Glomerular visceral epithelial cell (primary cell): ENCODE results near the gene ZFP36.

Experiments used
- DNase-seq: peaks from one replicate; pipeline ENCODE4 v3.0.0-alpha.2; 2016; ENCODE audit errors: extremely low spot score

ZFP36 gene

GRCh38 chr19:39405958-39406655, 540 bp upstream of the ZFP36 start:
- DNase-seq = no peak

GRCh38 chr19:39407410-39407659, 688 bp downstream of the ZFP36 start:
- no peak for DNase-seq

GRCh38 chr19:39407660-39408391, 1.2 kb downstream of the ZFP36 start:
- peak; percentile 47 for DNase-seq

GRCh38 chr19:39408392-39409207, 2.0 kb downstream of the ZFP36 start:
- peak; percentile 30 for DNase-seq

DNA sequence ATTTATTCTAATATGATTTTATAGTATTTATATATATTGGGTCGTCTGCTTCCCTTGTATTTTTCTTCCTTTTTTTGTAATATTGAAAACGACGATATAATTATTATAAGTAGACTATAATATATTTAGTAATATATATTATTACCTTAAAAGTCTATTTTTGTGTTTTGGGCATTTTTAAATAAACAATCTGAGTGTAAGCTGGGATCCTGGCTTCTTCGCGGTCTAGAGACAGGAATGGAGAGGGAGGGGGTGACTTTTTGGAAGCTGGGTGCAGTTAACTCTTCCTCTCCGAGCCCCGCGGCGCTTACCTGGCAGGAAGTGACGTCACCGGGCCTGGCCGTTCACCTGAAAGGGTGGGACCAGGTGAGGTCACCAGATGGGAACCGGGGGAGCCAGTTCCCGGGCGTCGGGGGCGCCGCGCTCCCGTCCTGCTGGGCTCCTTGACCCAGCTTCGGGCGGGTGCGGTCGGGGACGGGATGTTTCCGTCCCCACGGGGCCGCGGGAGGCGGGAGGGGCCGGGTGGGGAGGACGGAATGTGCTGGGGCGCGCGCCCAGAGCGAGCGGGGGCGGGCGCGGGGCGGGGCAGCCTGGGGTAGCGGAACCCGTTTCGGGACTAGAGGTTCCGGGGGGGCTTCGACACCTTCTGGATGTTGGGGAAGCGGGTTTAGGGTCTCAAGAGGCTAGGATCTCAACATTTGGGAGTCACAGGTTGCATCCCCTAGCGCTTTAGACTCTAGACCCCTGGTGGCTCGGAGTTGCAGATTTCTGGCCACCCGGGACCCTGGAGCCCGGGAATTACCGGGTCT, 2.8 kb downstream of the ZFP36 start:
- peak; percentile 57 for DNase-seq

GRCh38 chr19:39410017-39410830, 3.6 kb downstream of the ZFP36 start:
- DNase-seq = peak; percentile 41

- DNase-seq = no peak
These were observed 4.1 kb downstream of the ZFP36 start for GRCh38 chr19:39410831-39411080.

DNA sequence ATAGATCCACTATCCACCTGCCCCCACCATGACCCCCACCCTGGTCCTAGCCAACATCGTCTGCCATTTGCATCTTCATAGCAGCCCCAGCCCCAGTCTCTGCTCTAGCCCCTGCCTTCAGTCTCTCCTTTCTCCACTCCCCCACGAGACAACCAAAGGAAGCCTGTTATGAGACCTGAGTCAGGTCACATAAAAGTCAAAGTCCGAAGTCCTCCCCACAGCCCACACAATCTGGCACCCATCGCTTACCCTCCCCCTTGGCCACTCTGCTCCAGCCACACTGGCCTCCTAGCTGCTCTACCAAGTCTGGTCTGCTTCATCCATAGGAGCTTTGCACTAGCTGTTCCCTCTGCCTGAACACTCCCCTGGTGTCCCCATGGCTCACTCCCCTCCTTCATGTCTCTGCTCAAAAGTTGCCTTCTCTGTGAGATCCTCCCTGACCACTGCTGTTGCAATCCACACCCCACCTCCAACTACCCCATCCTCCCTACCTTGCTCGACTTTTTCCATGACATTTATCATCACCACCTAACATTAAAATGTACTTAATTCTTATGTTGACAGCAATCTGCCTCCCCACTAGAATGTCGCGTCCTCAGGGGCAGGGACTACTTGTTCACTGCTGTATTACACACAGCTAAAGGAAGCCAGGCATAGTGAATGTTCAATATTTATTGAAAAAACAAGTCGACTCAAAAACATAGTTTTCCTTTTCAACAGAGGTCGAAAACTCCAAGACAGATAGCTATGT, 4.6 kb downstream of the ZFP36 start:
- no peak for DNase-seq

DNA sequence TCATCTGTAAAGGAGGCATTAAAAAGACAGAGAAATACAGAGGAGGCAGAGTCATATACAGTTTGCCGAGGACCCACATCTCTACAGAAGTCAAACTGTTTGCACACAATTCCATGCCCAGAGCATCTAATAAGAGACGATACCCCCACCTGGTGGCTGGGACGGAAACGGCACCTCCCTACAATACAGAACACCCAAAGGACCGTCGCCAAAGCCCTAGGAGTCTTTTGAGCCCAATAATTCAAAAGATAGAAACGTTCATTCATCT, 5.1 kb downstream of the ZFP36 start:
- peak; percentile 94 for DNase-seq

DNA sequence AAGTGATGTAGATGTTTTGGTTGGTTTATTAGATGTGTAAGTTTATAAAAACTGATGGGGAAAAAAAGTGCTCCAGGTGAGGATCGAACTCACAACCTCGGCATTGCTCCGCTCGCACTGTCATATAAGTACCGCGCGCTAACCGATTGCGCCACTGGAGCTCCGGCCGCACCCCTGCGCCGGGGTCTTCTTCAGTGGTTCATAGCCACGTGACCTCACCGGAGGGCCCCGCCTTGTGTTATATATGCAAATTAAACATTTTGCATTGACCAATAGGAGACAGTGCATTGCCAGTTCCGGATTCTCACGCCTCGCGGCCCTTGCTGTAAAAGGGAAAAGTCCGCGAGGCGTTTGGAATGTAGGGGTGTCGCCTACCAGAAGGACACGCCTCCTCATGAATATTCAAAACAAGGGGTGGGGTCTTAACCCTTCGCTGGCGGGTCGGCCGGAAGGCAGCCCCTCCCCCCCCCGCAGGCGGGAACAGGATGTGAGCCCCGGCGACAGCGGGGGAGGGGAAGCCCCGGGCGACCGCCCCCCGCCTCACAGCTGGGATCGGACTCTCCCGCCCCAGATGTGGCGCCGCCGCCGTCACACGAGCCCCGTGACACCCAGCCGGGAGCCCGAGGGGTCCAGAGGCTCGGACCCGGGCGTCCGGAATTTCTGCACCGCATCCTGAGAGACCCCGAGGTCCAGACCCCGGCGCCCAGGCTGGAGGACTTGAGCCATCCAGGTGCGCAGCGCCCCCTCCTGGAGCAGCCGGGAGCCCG, 5.6 kb downstream of the ZFP36 start, which contains the start of gene PLEKHG2:
TSS of gene PLEKHG2 (plus strand) at position 570 of the 767 bp plus-strand sequence. CDS start 1,418 bp downstream, outside the sequence.
- DNase-seq = peak; percentile 100

DNA sequence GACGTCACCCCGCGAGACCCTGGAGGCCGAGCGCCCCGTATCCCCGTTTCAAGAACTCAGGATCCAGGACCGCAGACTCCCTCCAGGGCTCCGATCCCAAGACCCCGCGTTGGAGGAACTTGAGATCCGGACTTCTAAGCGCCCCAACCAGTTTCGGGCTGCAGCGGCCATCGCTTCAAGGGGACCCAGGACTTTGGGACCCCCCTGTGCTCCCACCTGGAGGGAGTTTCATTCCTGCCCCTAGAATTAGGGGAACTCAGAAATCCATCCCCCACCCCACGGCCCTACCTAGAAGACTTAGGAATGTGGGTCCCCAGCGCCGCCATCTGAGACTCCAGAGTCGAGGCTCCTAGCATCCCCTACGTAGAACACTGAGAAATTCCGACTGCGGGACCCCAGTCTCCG, 6.2 kb downstream of the ZFP36 start:
- no peak for DNase-seq

- peak; percentile 55 for DNase-seq
These were observed 6.7 kb downstream of the ZFP36 start for GRCh38 chr19:39413272-39413910.

DNA sequence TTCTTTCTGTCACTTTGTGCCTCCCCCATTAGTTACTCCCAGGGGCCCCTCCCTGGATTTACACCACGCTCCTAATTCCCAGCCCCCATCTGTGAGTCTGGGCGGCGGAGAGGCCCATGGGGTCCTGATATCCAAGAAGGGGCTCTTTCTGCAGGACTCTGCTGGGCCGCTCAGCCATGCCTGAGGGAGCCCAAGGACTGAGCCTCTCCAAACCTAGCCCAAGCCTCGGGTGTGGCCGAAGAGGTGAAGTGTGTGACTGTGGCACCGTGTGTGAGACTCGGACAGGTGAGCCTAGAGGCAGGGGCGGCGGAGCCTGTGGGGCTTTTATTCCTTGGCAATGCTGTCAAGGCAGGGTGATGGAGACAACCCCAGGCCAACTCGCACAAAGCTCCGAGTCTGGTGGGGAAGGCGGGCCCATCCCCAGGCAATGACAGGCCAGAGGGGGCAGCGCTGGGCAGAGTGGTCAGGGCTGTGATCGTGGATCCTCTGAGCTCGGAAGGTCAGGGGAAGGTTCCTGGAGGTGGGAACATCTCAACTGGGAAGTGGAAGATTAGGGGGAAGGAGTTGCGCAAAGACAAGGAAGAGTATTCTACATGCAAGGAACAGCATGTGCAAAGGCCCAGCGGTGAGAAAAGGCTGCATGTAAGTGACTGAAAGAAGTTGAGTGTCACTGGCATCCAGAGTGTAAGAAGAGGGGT, 7.4 kb downstream of the ZFP36 start:
- peak; percentile 45 for DNase-seq

- no peak for DNase-seq
These were observed 8.7 kb downstream of the ZFP36 start for GRCh38 chr19:39415111-39416046.

- no peak for DNase-seq
These were observed 9.8 kb downstream of the ZFP36 start for GRCh38 chr19:39416152-39417120.

GRCh38 chr19:39417463-39418181, 11.0 kb downstream of the ZFP36 start:
- no peak for DNase-seq
